ENCODE results near the gene TEX19.

DNA sequence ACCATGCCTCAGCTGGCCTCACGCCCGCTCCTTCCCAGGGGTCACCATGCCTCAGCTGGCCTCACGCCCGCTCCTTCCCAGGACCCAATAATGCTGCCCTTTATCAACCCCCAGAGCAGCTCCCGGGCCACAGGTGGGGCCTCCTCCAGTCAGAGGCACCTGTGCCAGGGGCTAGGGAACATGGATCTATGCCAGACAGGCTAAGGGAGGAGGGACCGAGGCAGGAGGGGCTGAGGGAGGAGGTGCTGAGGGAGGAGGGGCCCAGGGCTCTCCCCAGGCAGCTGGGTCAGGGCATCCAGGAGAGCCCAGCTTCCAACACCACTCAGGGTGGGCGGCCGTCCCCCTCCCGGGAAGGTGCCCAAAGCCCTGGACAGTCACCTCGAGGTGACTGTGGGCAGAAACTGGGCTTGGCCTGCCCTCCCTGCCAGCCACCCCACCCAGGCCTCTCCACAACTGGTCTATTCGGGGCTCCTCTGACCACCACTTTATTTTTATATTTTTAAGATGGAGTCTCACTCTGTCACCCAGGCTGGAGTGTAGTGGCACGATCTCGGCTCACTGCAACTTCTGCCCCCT lies 31.9 kb downstream of the TEX19 start:
- TF ChIP-seq CTCF (conservative IDR thresholded peaks at IDR 0.05; ENCODE audit: low read depth, low read length) (no peak), MAFK (IDR thresholded peaks at IDR 0.05; ENCODE audit: low read depth, low read length) (no peak)

Measured in IMR-90 (cell line).